ENCODE results near the gene SLC7A9. TPM values are rescaled to one million over a fixed set of nuclear protein-coding genes. Genes with fewer than 3 reads are reported as not detected.

Gene SLC7A9
- polyA plus RNA-seq, 1 donor from 2014 or later, result 2.5 TPM

- Histone ChIP-seq H3K4me2 (ENCODE audit: low read length) (no peak overlapping the region), H4K20me1 (ENCODE audit: insufficient read depth) (no peaks in the 10 kb centered on the region), H3F3A (ENCODE audit: insufficient read depth, low read length, poor library complexity, severe bottlenecking) (no peaks in the 10 kb centered on the region), H3K4me3 (ENCODE audit: low read length) (no peak overlapping the region), H3K27me3 (ENCODE audit: insufficient read depth, low read depth, low read length) (no peaks in the 10 kb centered on the region), H3K9me3 (ENCODE audit: low read length) (no peaks in the 10 kb centered on the region), H3K27ac (ENCODE audit: low read length) (no peak overlapping the region), H3K79me2 (replicated peaks; ENCODE audit: insufficient read depth, low read length) (no peaks in the 10 kb centered on the region), H2AFZ (ENCODE audit: low read depth, low read length) (no peak overlapping the region), H3K36me3 (ENCODE audit: insufficient read depth, low read length) (no peaks in the 10 kb centered on the region), H3K9me2 (ENCODE audit: insufficient read depth, low read length) (no peaks in the 10 kb centered on the region), H3K9ac (ENCODE audit: low read length) (no peak overlapping the region)
- TF ChIP-seq EP300 (conservative IDR thresholded peaks at IDR 0.05; ENCODE audit: poor library complexity, severe bottlenecking), result no peak
- TF ChIP-seq REST (IDR thresholded peaks at IDR 0.05; ENCODE audit: borderline replicate concordance), result no peak
- no peak for TF ChIP-seq TAF1 (IDR thresholded peaks at IDR 0.05; ENCODE audit: low read depth)
- no peak for TF ChIP-seq CTCF (IDR thresholded peaks at IDR 0.05; ENCODE audit: poor library complexity, severe bottlenecking)
Measured at GRCh38 chr19:32876236-32876918, 6.8 kb upstream of the SLC7A9 start.

GRCh38 chr19:32875428-32875827, 5.9 kb upstream of the SLC7A9 start:
- Histone ChIP-seq H3K4me2 (ENCODE audit: low read length) (no peak overlapping the region), H3K9me2 (ENCODE audit: insufficient read depth, low read length) (no peaks in the 10 kb centered on the region), H3K79me2 (replicated peaks; ENCODE audit: insufficient read depth, low read length) (no peaks in the 10 kb centered on the region), H3K36me3 (ENCODE audit: insufficient read depth, low read length) (no peaks in the 10 kb centered on the region), H3K27me3 (ENCODE audit: insufficient read depth, low read depth, low read length) (no peaks in the 10 kb centered on the region), H3K9ac (ENCODE audit: low read length) (no peak overlapping the region), H3K9me3 (ENCODE audit: low read length) (no peaks in the 10 kb centered on the region), H2AFZ (ENCODE audit: low read depth, low read length) (no peak overlapping the region), H4K20me1 (ENCODE audit: insufficient read depth) (no peaks in the 10 kb centered on the region), H3K27ac (ENCODE audit: low read length) (no peak overlapping the region), H3K4me3 (ENCODE audit: low read length) (no peak overlapping the region), H3F3A (ENCODE audit: insufficient read depth, low read length, poor library complexity, severe bottlenecking) (no peaks in the 10 kb centered on the region)
- TF ChIP-seq TAF1 (IDR thresholded peaks at IDR 0.05; ENCODE audit: low read depth) (no peak), RAD21 (conservative IDR thresholded peaks at IDR 0.05) (no peak), REST (IDR thresholded peaks at IDR 0.05; ENCODE audit: borderline replicate concordance) (no peak), CTCF (IDR thresholded peaks at IDR 0.05; ENCODE audit: poor library complexity, severe bottlenecking) (no peak), EP300 (conservative IDR thresholded peaks at IDR 0.05; ENCODE audit: poor library complexity, severe bottlenecking) (no peak), MXI1 (conservative IDR thresholded peaks at IDR 0.05; ENCODE audit: poor library complexity, severe bottlenecking) (no peak), EZH2 (IDR thresholded peaks at IDR 0.05; ENCODE audit: borderline replicate concordance, insufficient read depth, low read length, poor library complexity, severe bottlenecking) (no peak)

Data from neural cell (in vitro differentiated cells).